Lower leg skin (tissue), 4 donors: ENCODE data around the gene STRN4. TPM values are rescaled to one million over a fixed set of nuclear protein-coding genes. Genes with fewer than 3 reads are reported as not detected.

ENCODE experiments used
- DNase-seq, 2 donors: peaks; one replicate each; pipeline ENCODE4 v3.0.0-alpha.2; 2019; ENCODE audit warnings: low spot score in 2 of 2
- H3K4me3 ChIP-seq: fragments of 200-600 bp; sonication (generic); 2 replicates; pipeline ENCODE4 v1.5.1; 2017; ENCODE audit warnings: mild to moderate bottlenecking, low read depth; ENCODE audit not compliant: poor library complexity, severe bottlenecking
- POLR2A ChIP-seq, 2 donors: fragments of 450-650 bp; IDR thresholded peaks; one replicate each; pipeline ENCODE4 v1.6.1; 2016 to 2017; ENCODE audit warnings: antibody characterized with exemption in 2 of 2, mild to moderate bottlenecking in 1 of 2, moderate library complexity in 1 of 2
- WGBS, 2 donors: methylation state at CpG; one replicate each; pipeline ENCODE4 v1.1.5; 2018; 5-methylcytosine and 5-hydroxymethylcytosine counted together
- intact Hi-C: fragments of 100-400 bp; cut with DNase I; formaldehyde crosslinking; loops from one replicate; pipeline ENCODE4 v1.15.0; 2023; ENCODE audit warnings: low total_unique reads
- total RNA-seq, 4 donors: library from RNA; depleted of rRNA; stranded (reverse); fragments of >200 nt; gene quantifications; one replicate each; pipeline ENCODE4 v1.1.0, GENCODE V29; 2016
- TF ChIP-seq, protein P1 (sequence below), 3 donors: fragments of 450-650 bp; IDR thresholded peaks; one replicate each; pipeline ENCODE4 v1.5.1; 2016; ENCODE audit warnings: antibody characterized with exemption in 3 of 3, mild to moderate bottlenecking in 3 of 3, moderate library complexity in 2 of 3

STRN4 gene
- total RNA-seq, 4 donors from 2014 or later: 81.5 to 97.6 (median 93.5) TPM

DNA sequence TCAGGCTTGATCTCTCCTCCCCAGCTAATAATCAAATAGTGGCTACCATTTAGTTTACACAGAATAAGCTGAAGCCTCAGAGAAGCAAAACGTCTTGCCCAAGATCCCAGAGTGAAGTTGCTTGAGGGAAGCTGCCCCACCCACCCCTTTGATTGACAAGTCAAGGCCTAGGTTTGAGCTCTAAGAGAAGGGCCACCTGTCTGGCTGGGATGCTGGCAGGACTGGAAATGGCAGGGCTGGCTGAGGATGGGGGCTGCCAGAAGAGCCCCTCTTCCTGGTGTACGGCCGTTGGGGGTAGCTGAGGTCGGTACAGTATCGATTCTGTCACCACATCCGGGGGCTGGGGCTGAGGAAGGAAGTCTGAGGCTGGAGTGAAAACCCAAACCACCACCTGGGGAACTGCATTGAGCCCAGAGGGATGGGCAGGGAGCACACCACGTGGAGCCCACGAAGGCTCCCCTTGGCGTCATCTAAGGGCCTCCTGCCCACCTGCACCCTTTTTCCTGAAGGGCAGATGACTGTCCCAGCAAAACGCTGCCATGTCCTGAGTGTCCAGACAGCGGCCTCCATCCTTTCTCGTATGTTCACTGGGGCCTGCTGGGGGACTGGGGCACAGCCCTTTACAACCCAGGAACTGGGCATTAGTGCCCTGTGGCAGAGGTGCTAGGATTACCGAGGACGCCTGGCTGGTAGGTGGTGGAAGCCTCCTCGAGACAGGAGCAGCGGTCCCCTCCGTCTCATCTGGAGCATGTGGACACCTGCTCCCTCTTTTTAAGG is 27.9 kb downstream of the STRN4 start:
- no peak for TF ChIP-seq POLR2A (IDR thresholded peaks at IDR 0.05)
- TF ChIP-seq, protein P1, sequence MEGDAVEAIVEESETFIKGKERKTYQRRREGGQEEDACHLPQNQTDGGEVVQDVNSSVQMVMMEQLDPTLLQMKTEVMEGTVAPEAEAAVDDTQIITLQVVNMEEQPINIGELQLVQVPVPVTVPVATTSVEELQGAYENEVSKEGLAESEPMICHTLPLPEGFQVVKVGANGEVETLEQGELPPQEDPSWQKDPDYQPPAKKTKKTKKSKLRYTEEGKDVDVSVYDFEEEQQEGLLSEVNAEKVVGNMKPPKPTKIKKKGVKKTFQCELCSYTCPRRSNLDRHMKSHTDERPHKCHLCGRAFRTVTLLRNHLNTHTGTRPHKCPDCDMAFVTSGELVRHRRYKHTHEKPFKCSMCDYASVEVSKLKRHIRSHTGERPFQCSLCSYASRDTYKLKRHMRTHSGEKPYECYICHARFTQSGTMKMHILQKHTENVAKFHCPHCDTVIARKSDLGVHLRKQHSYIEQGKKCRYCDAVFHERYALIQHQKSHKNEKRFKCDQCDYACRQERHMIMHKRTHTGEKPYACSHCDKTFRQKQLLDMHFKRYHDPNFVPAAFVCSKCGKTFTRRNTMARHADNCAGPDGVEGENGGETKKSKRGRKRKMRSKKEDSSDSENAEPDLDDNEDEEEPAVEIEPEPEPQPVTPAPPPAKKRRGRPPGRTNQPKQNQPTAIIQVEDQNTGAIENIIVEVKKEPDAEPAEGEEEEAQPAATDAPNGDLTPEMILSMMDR (IDR thresholded peaks at IDR 0.05): no peak
- DNase-seq: no peak
- no peak overlapping the region for H3K4me3 ChIP-seq
- 53 to 60% methylated on average over 16 to 17 of the region's 17 CpGs for WGBS, 2 donors
- intact Hi-C loops: no loop called here

DNA sequence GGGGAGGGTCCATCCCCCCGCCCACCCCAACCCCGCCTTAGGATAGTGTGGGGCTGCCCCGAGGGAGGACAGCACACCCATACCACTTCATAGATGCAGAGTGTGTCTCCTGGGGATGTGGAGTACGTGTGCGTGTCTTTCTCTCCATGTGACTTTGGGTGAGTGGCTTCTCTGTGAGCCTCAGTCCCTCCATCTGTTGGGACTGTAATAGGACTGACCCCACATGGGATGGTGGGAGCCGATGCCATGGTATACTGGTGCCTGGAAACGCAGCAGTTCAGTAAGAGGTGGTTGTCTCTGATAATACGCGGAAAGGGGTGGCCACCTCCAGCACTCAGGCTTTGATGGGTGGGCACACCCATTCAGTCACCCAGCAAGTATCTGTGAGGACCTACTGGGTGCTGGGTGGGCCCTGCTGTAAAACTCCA is 28.5 kb downstream of the STRN4 start:
- TF ChIP-seq, protein P1 (IDR thresholded peaks at IDR 0.05): no peak
- TF ChIP-seq POLR2A (IDR thresholded peaks at IDR 0.05): no peak
- no peak overlapping the region for H3K4me3 ChIP-seq
- WGBS, 2 donors: 5 to 28% methylated on average over 4 to 6 of the region's 9 CpGs
- no peak for DNase-seq
- intact Hi-C loops: no loop called here

DNA sequence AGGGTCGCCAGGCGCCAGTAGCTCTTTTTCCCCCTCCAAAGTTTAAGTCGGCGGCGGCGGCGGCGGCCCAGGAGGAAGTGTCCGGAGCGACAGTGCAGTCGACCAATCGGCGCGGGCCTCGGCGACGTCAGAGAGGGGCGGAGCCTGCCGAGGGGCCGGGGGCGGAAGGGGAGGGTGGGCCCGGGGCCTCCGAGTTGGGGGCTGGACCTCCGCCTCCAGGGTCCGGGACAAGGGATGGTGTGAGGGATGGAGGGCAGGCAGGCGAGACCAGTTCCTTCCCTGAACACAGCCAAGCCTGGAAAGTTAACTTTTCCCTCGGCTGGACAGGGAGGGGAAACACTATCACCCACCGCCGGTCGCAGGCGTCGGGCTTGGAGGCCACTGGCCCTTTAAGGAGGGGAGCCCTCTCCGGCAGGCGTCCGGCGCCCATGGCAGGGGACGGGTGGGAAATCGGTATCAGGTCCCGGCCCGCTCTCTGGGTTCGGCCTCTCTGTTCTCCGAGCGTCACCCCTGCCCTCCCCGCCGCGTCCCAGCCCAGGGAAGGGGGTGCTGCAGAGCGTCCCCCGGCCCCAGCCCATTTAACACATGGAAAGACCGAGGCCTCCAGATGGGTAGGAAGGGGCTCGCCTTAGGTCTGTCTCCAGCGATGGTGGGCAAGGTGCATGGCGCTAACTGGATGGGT is 29.1 kb downstream of the STRN4 start, which contains the start of gene PRKD2:
PRKD2 (minus strand) TSS at position 81 of the 682 bp plus-strand sequence. CDS start 744 bp downstream, outside the sequence.
- DNase-seq: peak; percentile 89 to 99
- H3K4me3 ChIP-seq: peak within 1 kb of the TSS; percentile 72
- no peak for TF ChIP-seq POLR2A (IDR thresholded peaks at IDR 0.05)
- TF ChIP-seq, protein P1 (IDR thresholded peaks at IDR 0.05): no peak
- intact Hi-C loops: no loop called here
- 0% methylated on average over 29 to 34 of the region's 52 CpGs for WGBS, 2 donors

DNA sequence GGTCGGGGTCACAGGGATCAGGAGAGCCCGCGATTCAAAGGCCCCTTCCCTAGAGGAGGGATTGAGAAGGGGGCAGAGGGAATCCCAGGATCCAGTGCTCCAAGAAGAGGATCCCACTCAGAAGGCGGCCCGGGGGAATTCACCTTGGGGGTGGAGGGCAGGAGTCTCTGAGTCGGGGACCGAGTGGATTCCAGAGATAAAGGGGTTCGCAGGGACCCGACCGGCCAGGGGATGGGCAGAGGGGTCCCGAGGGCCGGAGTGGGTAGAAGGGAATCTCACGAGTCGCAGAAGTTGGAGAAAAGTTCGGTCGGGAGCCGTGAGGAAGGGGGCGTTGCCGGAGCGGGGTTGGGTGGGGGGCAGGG is 29.6 kb downstream of the STRN4 start:
- TF ChIP-seq POLR2A (IDR thresholded peaks at IDR 0.05): no peak
- TF ChIP-seq, protein P1 (IDR thresholded peaks at IDR 0.05): no peak

DNA sequence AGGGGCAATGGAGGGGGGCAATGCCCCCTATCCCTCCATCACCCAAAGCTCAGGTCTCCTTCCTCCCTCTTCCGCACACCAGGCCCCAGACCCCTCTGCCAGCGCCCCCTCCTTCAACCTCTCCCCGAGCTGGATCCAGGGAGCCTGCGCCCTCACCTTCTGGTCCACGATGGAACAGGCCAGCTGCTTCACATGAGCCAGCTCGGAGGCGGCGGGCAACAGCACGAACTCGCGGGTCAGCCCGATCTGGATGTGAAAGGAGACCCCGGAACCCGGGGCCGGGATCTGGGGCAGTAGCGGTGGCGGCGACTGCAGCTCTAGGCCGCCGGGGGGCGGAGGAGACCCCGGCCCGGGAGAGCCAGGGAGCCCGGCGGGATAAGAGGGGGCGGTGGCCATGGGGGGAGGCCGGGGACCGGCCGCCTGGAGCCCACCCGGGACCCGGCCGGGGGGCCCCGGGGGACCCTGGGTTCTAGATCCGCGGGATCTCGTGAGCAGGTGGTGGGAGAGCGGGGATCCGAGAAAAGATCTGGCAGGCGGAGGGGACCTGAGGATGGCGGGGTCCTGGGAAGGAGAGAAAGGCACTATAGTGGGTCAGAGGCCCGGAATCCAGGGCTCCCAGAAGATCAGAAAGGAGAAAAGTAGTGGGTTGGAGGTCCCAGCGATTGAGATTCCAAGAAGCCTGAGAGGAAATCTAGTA is 30.1 kb downstream of the STRN4 start:
- 2 to 3% methylated on average over 29 to 39 of the region's 42 CpGs for WGBS, 2 donors
- intact Hi-C loops: no loop called here
- no peak for DNase-seq
- H3K4me3 ChIP-seq: peak overlapping the region; percentile 72
- TF ChIP-seq, protein P1 (IDR thresholded peaks at IDR 0.05): no peak
- no peak for TF ChIP-seq POLR2A (IDR thresholded peaks at IDR 0.05)

More for the DNA sequence above, 29.6 kb downstream of the STRN4 start:
- intact Hi-C loops: no loop called here
- no peak for DNase-seq
- 1 to 2% methylated on average over 20 of the region's 20 CpGs for WGBS, 2 donors
- peak overlapping the region; percentile 72 for H3K4me3 ChIP-seq
